BJ (cell line): ENCODE results near the gene UBTD1. TPM values are rescaled to one million over a fixed set of nuclear protein-coding genes. Genes with fewer than 3 reads are reported as not detected.

Experiments
- CTCF ChIA-PET: fragments of 350-600 bp; formaldehyde crosslinking; extraction: SDS; loops from one replicate; lab custom pipeline; 2021; ENCODE audit warnings: antibody characterized with exemption, inconsistent platforms; lab: Yijun Ruan, JAX
- POLR2A ChIA-PET: fragments of 300-600 bp; sonication (Branson Sonifier 250); formaldehyde crosslinking; extraction: SDS; loops from one replicate; lab custom pipeline; 2021; ENCODE audit warnings: antibody characterized with exemption; lab: Charles Lee
- DNase-seq: peaks from one replicate; pipeline ENCODE4 v3.0.0-alpha.2; 2011; ENCODE audit warnings: low read depth
- H3K27me3 ChIP-seq: 2 replicates; pipeline ENCODE4 v1.6.0; 2011; ENCODE audit warnings: low read length; ENCODE audit not compliant: control insufficient read depth, insufficient read depth
- H3K36me3 ChIP-seq: 2 replicates; pipeline ENCODE4 v1.5.1; 2011; ENCODE audit warnings: low read length; ENCODE audit not compliant: control insufficient read depth, insufficient read depth
- H3K4me3 ChIP-seq: 2 replicates; pipeline ENCODE4 v1.5.1; 2011; ENCODE audit warnings: low read depth, mild to moderate bottlenecking, control low read depth, low read length
- polyA plus RNA-seq: library from polyadenylated mRNA; depleted of rRNA; stranded (reverse); fragments of >200 nt; gene quantifications from 2 replicates; pipeline ENCODE4 v1.2.3, GENCODE V29; 2011
- TF ChIP-seq, protein P1 (sequence below): IDR thresholded peaks from 2 replicates; pipeline ENCODE4 v1.5.1; 2011; ENCODE audit warnings: low read depth, mild to moderate bottlenecking, control low read depth, inconsistent platforms, low read length, moderate library complexity; ENCODE audit not compliant: insufficient read depth

The UBTD1 gene
- polyA plus RNA-seq, 1 experiment = 39.0 TPM

DNA sequence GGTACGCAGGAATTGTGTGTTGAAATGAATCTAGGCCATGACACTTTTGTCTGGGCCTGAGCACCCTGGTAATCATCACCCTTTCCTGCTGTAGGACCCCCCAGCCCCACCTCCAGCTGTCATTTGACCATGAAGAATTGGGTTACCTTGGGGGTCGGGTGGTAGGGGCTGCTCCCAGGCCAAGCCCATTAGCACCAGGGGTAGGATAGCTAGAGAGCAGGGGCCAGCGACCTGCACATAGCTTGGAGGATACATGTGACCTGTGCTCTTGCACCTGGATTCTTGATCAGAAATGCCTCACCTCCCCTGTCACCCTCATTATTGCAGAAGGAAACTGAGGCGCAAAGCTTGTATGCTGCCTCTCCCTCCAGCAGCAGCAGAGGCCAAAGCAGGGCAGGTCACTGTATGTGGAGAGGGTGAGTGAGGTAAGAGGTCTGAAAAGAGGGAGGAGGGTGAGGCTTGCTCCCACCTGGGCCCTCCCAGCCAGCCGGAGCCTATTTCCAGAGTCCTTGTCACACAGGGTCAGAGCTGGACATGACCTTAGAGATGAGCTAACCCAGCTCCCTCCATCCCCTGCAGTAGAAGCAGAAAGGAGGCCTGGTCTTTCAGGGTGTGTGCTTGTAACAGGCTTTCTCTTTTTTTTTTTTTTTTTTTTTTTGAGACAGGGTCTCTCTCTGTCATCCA is 38.6 kb downstream of the UBTD1 start:
- Histone ChIP-seq H3K36me3 (no peaks in the 10 kb centered on the region), H3K27me3 (no peaks in the 10 kb centered on the region), H3K4me3 (no peak overlapping the region)
- TF ChIP-seq, protein P1, sequence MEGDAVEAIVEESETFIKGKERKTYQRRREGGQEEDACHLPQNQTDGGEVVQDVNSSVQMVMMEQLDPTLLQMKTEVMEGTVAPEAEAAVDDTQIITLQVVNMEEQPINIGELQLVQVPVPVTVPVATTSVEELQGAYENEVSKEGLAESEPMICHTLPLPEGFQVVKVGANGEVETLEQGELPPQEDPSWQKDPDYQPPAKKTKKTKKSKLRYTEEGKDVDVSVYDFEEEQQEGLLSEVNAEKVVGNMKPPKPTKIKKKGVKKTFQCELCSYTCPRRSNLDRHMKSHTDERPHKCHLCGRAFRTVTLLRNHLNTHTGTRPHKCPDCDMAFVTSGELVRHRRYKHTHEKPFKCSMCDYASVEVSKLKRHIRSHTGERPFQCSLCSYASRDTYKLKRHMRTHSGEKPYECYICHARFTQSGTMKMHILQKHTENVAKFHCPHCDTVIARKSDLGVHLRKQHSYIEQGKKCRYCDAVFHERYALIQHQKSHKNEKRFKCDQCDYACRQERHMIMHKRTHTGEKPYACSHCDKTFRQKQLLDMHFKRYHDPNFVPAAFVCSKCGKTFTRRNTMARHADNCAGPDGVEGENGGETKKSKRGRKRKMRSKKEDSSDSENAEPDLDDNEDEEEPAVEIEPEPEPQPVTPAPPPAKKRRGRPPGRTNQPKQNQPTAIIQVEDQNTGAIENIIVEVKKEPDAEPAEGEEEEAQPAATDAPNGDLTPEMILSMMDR = no peak
- no peak for DNase-seq
- CTCF ChIA-PET = interaction anchor here (1.0 to 8.7 kb wide), 2 partner anchors 16 to 38 kb away, joined by 3 to 66 read pairs; partner anchors contain the start of gene UBTD1
- POLR2A ChIA-PET = no interaction called here

DNA sequence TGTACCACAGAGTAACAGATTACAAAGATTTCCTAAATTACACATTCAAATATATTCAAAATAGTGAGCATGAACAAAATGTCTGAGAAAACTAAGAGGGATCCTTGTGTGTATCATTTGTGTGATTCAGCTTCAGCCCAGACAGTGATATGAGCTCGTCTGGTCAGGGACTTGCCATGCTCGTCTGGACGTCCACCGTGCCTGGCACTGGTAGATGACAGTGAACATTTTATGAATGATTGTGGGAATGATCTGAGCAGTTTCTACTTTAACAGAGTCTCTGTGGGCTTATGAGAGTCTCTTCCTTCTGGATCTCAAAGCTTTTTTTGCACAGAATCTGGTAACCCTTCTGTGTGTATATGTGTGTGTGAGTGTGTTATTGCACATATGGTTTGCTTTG is 39.7 kb downstream of the UBTD1 start:
- POLR2A ChIA-PET = interaction anchor here (0.9 kb wide), 1 partner anchor 39 kb away, joined by 3 read pairs; the partner anchor contains the start of gene UBTD1
- TF ChIP-seq, protein P1 = no peak
- CTCF ChIA-PET = interaction anchor here (0.5 to 8.7 kb wide), 3 partner anchors 15 to 123 kb away, joined by 4 to 66 read pairs (median 4); no protein-coding TSS in a partner anchor
- no peak overlapping the region for H3K4me3 ChIP-seq
- no peak for DNase-seq
- no peaks in the 10 kb centered on the region for H3K36me3 ChIP-seq
- no peaks in the 10 kb centered on the region for H3K27me3 ChIP-seq

DNA sequence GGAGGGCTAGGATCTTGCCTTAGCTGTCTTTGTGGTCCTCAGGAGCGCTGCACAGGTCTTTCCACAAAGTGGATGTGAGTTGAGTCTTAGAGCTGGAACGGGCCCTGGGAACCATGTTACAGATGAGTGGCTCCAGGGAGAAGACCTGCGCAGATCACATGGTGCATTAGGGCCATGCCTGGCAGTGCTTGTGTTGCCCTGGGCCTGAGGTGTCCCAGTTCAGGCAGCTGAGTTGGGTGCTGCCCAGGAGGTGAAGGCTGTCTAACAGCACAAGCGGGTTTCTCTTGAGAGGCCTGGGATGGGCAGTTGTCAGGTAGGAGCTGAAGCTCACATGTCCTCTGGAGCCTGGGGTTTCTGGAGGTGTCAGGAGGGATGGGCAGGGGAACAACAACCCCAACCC is 40.1 kb downstream of the UBTD1 start:
- Histone ChIP-seq H3K4me3 (no peak overlapping the region), H3K36me3 (no peaks in the 10 kb centered on the region), H3K27me3 (no peaks in the 10 kb centered on the region)
- CTCF ChIA-PET = interaction anchor here (0.5 to 8.7 kb wide), 3 partner anchors 14 to 124 kb away, joined by 4 to 66 read pairs (median 4); no protein-coding TSS in a partner anchor
- POLR2A ChIA-PET = interaction anchor here (0.7 to 0.9 kb wide), 2 partner anchors 40 to 63 kb away, joined by 3 to 6 read pairs; partner anchors contain the start of gene UBTD1
- TF ChIP-seq, protein P1 = no peak
- no peak for DNase-seq

DNA sequence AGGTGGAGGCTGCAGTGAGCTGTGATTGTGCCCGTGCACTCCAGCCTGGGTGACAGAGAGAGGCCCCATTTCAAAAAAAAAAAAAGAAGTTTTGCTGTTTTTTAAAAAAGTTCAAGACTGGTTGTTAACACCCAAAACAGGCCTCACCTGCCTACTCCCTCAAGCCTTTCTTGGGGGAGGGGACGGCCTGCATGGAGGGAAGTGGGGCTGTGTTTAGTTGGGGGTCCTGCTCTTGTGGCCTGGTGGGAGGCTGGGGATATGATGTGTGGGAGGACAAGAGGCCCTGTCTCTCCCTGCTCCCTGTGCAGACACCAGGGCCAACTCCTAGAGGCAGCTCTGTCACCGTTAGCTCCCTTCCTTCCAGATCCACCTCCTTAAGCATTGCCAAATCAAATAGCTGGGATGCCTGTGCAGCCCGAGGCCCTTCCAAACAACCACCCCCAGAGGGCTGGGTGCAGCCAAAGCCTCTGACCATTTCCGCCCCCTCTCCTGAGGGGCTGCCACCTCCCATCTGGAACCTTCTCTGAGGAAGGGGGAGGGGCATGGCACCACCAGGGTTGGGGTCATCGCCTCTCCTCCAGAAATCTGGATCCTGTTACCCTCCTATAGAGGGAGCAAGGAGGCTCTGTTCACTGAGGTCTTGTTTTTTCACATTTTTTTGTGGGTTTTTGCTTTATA is 40.9 kb downstream of the UBTD1 start:
- DNase-seq = peak; percentile 66
- CTCF ChIA-PET = interaction anchor here (0.6 to 8.7 kb wide), 8 partner anchors 13 to 75 kb away, joined by 3 to 66 read pairs (median 4); no protein-coding TSS in a partner anchor
- no peaks in the 10 kb centered on the region for H3K36me3 ChIP-seq
- TF ChIP-seq, protein P1 = peak; percentile 51
- no peak overlapping the region for H3K4me3 ChIP-seq
- POLR2A ChIA-PET = interaction anchor here (0.7 to 1.0 kb wide), 2 partner anchors 10 to 64 kb away, joined by 3 to 6 read pairs; no protein-coding TSS in a partner anchor
- H3K27me3 ChIP-seq = no peaks in the 10 kb centered on the region
